BJ (cell line): ENCODE results near the gene CHCHD3. TPM values are rescaled to one million over a fixed set of nuclear protein-coding genes. Genes with fewer than 3 reads are reported as not detected.

ENCODE experiments used
- CTCF ChIA-PET: fragments of 350-600 bp; formaldehyde crosslinking; extraction: SDS; loops from one replicate; lab custom pipeline; 2021; ENCODE audit warnings: antibody characterized with exemption, inconsistent platforms; lab: Yijun Ruan, JAX
- POLR2A ChIA-PET: fragments of 300-600 bp; sonication (Branson Sonifier 250); formaldehyde crosslinking; extraction: SDS; loops from one replicate; lab custom pipeline; 2021; ENCODE audit warnings: antibody characterized with exemption; lab: Charles Lee
- DNase-seq: peaks from one replicate; pipeline ENCODE4 v3.0.0-alpha.2; 2011; ENCODE audit warnings: low read depth
- H3K27me3 ChIP-seq: 2 replicates; pipeline ENCODE4 v1.6.0; 2011; ENCODE audit warnings: low read length; ENCODE audit not compliant: control insufficient read depth, insufficient read depth
- H3K36me3 ChIP-seq: 2 replicates; pipeline ENCODE4 v1.5.1; 2011; ENCODE audit warnings: low read length; ENCODE audit not compliant: control insufficient read depth, insufficient read depth
- H3K4me3 ChIP-seq: 2 replicates; pipeline ENCODE4 v1.5.1; 2011; ENCODE audit warnings: low read depth, mild to moderate bottlenecking, control low read depth, low read length
- polyA plus RNA-seq: library from polyadenylated mRNA; depleted of rRNA; stranded (reverse); fragments of >200 nt; gene quantifications from 2 replicates; pipeline ENCODE4 v1.2.3, GENCODE V29; 2011
- TF ChIP-seq, protein P1 (sequence below): IDR thresholded peaks from 2 replicates; pipeline ENCODE4 v1.5.1; 2011; ENCODE audit warnings: low read depth, mild to moderate bottlenecking, control low read depth, inconsistent platforms, low read length, moderate library complexity; ENCODE audit not compliant: insufficient read depth

Gene CHCHD3
- polyA plus RNA-seq, 1 experiment: 47.2 TPM

DNA sequence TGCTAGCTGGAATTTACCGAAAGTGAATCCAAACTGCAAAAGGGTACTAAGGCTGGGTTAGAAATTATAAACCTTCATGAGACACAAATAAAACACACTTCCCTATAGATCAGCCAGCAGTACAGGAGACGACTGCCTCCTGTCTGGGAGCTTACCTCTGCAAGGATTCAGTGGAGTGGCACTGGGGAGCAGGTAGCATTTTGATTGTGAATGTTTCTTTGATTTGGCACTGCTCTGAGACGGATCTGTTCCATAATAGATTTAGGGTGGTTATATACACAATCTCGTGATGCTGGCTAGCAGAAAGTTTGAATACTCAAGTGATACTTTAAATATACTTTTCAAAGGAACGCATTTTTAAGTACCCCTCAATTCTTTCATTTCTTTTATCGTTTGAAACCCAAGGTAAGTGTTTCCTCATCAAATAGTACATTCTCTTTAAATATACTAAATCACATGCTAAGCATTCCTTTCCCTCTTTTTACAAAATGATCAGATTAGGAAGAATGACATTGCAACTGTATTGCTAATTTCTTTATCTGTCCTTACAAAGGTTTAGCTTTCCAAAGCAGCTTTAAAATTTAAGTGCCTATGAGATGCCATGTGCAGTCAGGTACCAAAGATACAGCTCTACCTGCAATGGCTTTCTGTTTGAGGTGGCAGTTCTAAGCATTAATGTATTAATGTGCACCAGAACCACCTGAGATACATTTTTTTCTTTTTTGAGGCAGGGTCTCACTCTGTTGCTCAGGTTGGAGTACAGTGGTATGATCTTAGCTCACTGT is 20.6 kb upstream of the CHCHD3 start:
- H3K4me3 ChIP-seq: no peak overlapping the region

DNA sequence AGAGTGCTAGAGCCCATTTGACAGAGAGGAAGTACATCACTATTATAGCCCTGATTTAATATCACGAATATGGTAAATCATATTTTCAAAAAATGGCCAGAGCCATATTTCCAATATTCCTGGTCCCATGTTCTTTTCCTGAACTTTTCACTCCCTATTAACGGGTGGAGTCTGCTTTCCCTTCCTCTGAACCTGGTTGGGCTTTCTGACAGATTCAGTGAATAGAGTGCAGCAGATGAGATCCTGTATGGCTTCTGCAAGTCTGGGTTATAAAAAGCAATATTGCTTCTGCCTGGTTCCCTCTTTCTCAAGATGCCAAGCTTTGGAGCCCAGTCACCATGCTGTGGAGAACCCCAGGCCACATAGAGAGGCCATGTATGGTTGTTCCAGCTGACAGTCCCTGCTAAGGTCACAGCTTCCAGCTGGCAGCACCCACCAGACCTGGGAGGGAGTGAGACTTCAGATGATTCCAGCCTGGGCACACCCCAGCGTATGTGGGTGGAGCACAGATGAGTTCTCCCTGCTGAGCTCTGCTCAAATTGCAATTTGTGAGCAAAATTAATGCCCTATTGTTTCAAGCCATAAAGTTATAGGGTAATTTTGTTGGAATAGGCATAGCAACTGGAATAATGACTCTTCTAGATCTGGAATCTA is 17.9 kb upstream of the CHCHD3 start:
- CTCF ChIA-PET: interaction anchor here (0.6 kb wide), 1 partner anchor 38 kb away, joined by 4 read pairs; no protein-coding TSS in a partner anchor
- TF ChIP-seq, protein P1, sequence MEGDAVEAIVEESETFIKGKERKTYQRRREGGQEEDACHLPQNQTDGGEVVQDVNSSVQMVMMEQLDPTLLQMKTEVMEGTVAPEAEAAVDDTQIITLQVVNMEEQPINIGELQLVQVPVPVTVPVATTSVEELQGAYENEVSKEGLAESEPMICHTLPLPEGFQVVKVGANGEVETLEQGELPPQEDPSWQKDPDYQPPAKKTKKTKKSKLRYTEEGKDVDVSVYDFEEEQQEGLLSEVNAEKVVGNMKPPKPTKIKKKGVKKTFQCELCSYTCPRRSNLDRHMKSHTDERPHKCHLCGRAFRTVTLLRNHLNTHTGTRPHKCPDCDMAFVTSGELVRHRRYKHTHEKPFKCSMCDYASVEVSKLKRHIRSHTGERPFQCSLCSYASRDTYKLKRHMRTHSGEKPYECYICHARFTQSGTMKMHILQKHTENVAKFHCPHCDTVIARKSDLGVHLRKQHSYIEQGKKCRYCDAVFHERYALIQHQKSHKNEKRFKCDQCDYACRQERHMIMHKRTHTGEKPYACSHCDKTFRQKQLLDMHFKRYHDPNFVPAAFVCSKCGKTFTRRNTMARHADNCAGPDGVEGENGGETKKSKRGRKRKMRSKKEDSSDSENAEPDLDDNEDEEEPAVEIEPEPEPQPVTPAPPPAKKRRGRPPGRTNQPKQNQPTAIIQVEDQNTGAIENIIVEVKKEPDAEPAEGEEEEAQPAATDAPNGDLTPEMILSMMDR: no peak
- DNase-seq: no peak
- Histone ChIP-seq H3K27me3 (peaks cover 8% of the 10 kb centered on the region), H3K4me3 (no peak overlapping the region), H3K36me3 (no peaks in the 10 kb centered on the region)
- POLR2A ChIA-PET: no interaction called here

More for the DNA sequence above, 20.6 kb upstream of the CHCHD3 start:
- TF ChIP-seq, protein P1: no peak
- Histone ChIP-seq H3K36me3 (no peaks in the 10 kb centered on the region), H3K27me3 (peaks cover 6% of the 10 kb centered on the region)
- no peak for DNase-seq
- CTCF ChIA-PET: interaction anchor here (1.1 to 1.4 kb wide), 2 partner anchors 11 to 14 kb away, joined by 3 read pairs; no protein-coding TSS in a partner anchor
- POLR2A ChIA-PET: no interaction called here

DNA sequence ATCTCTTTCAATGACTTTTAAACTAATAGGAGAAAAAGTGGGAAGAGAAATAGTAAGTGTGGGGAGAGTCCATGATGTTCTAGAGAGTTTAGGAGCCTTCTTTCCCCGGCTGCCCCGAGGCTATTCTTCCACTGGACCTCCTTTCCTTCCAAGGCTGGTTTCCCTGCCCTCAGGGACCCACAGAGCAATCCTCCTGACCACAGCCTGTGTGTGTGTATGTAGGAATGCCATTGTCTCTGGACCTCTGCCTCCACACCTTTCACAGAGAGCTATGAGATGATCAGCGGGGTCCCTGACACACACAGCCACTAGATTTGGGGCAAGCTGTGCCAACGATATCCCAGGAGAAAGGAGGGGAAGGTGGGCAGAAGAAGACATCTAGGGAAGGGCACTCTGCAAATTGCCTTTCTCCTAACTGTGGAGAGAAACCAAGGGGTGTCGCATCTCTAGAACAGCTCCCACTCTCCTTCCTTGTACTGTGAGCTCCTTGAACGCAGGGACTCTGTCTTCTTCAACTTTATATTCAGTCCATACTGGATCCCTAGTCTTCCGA is 13.3 kb upstream of the CHCHD3 start:
- Histone ChIP-seq H3K4me3 (no peak overlapping the region), H3K27me3 (peaks cover 9% of the 10 kb centered on the region), H3K36me3 (no peaks in the 10 kb centered on the region)
- CTCF ChIA-PET: no interaction called here
- no peak for DNase-seq
- TF ChIP-seq, protein P1: no peak
- POLR2A ChIA-PET: no interaction called here

DNA sequence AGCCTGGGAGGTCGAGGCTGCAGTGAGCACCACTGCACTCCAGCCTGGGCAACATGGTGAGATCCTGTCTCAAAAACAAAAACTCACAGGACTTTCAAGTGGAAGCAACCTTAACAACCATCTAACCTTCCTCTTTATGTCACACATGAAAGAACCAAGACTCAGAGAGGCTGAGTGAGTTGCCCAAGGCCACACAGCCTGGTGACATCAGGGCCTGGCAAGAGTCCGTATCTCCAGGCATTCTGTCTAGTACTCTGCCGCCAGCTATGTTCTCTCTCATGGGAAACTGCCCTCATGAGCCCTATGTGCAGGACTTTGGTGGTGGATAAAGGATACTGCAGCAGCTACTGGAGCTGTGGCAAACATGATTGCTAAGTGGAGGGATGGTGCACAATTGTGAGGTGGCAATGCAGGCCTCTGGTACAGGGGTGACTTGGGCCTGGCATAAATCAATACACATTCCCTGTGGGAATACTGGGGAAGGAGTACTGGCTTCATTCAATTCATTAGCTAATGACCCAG is 10.1 kb upstream of the CHCHD3 start:
- Histone ChIP-seq H3K4me3 (no peak overlapping the region), H3K36me3 (no peaks in the 10 kb centered on the region), H3K27me3 (peaks cover 3% of the 10 kb centered on the region; the same call in 1 of the 2 replicates)
- no peak for DNase-seq
- POLR2A ChIA-PET: no interaction called here
- TF ChIP-seq, protein P1: no peak
- CTCF ChIA-PET: interaction anchor here (0.6 kb wide), 1 partner anchor 53 kb away, joined by 3 read pairs; no protein-coding TSS in a partner anchor

DNA sequence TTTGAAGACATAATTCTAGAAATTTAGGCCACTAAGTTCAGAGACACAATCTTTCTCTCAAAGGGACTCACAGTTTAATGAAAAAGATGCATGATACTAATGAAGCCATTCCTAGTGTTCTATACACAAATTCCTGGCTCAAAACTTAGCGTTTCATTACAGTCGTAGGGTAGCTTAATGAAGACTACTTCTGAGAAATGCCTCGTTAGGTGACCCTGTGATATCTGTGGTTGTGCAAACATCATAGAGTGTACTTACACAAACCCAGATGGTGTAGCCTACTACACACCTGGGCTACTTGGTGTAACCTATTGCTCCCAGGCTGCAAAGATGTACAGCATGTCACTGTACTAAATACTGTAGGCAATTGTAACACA is 488 bp upstream of the CHCHD3 start:
- POLR2A ChIA-PET: no interaction called here
- no peak for DNase-seq
- Histone ChIP-seq H3K4me3 (no peak overlapping the region), H3K27me3 (no peaks in the 10 kb centered on the region), H3K36me3 (no peaks in the 10 kb centered on the region)
- CTCF ChIA-PET: no interaction called here
- TF ChIP-seq, protein P1: no peak
